Parietal lobe (tissue), 2 donors: ENCODE data around the gene NELL2. TPM values are rescaled to one million over a fixed set of nuclear protein-coding genes. Genes with fewer than 3 reads are reported as not detected.

Experiments
- small RNA-seq: library from RNA; depleted of rRNA; stranded (forward); fragments of <200 nt; gene quantifications from one replicate; pipeline ENCODE3, GENCODE V24; 2014; ENCODE audit warnings: low replicate concordance
- total RNA-seq: library from RNA; depleted of rRNA; stranded (reverse); fragments of >200 nt; gene quantifications from one replicate; pipeline ENCODE4 v1.2.3, GENCODE V29; 2014

Gene NELL2
- total RNA-seq = 1,558 TPM

GRCh38 chr12:44875954-44876543, at the start of gene NELL2:
Gene NELL2 (minus strand): TSS chr12:44876315. CDS start chr12:44875869, 446 bp downstream.

Small RNA genes lying within 50 kb of the gene (small RNA-seq; reads per million reads assigned to genes)
- not detected for gene RF00019

Other genes with a start within 250 kb of the NELL2 start
- 1.6 TPM for gene DBX2, start 174.8 kb upstream of the NELL2 start, total RNA-seq